Measurements from ENCODE around the gene LHX6. TPM values are rescaled to one million over a fixed set of nuclear protein-coding genes. Genes with fewer than 3 reads are reported as not detected.

Gene LHX6
- total and polyA plus RNA-seq, 2 of the 13 experiments (the other 11 are each of a cell fraction or from before 2014, with no cell fraction given), result 1.1 to 1.3 TPM

DNA sequence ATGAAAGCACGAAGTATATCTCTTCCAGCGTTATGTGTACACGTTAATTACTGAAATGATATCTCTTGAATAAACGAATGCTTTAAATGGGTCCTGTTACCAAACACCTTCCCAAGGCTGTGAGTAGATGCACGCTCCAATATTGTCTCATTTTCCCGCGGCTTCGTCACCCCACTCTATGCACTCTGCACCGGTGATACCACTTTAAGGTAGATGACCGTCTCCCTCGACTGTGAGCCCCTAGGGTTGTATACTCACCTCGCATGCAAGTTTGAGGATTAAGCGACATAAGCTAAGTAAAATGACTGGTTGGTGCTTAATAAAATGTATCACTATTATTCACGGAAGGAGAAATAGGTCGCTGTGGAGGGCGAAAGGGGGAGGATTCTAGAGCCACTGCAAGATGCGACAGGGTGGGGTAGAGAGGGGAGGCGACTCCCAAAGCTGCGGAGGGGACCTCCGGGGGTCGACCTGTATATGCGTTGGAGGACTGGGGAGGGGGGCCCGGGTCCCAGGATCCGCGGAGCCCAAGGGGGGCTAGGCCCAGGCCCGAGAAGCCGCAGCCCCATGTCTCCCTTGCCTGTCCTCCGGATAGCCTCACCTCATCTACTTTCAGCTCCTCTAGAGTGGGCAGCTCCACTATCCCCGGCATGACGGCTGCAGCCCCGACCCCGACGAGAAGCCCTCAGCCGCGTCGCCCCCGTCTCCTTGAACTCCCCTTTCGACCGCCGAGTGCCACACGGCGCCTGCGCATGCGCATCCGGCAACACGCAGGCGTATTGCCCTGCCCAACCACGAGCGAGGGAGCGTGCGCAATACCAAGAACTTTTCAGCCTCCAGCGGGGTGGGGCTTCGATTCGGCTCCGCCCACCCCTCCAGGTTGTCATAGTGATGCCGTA lies 69.5 kb downstream of the LHX6 start, which contains the start of the genes MORN5 and NDUFA8 (continued):
- TF ChIP-seq, protein P1, sequence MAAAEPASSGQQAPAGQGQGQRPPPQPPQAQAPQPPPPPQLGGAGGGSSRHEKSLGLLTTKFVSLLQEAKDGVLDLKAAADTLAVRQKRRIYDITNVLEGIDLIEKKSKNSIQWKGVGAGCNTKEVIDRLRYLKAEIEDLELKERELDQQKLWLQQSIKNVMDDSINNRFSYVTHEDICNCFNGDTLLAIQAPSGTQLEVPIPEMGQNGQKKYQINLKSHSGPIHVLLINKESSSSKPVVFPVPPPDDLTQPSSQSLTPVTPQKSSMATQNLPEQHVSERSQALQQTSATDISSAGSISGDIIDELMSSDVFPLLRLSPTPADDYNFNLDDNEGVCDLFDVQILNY (CRISPR knock-in tag; conservative IDR thresholded peaks at IDR 0.05), result no peak
- TF ChIP-seq JDP2 (CRISPR knock-in tag; IDR thresholded peaks at IDR 0.05; ENCODE audit: borderline replicate concordance) (no peak), ZNF225 (CRISPR knock-in tag; IDR thresholded peaks at IDR 0.05) (peak; percentile 69; the same call in 1 of the 2 replicates), YEATS4 (CRISPR knock-in tag; IDR thresholded peaks at IDR 0.05; ENCODE audit: borderline replicate concordance) (peak; percentile 69), ZZZ3 (CRISPR knock-in tag; IDR thresholded peaks at IDR 0.05; ENCODE audit: borderline replicate concordance) (0 out of 2 replicates have a peak, but pooled peaks have one; percentile 40), PHF20 (CRISPR knock-in tag; IDR thresholded peaks at IDR 0.05) (peak; percentile 72), HOMEZ (CRISPR knock-in tag; IDR thresholded peaks at IDR 0.05; ENCODE audit: low read depth) (peak; percentile 40; the same call in 1 of the 2 replicates), ZNF549 (CRISPR knock-in tag; IDR thresholded peaks at IDR 0.05) (no peak), FOXK1 (CRISPR knock-in tag; IDR thresholded peaks at IDR 0.05; ENCODE audit: borderline replicate concordance, low read depth) (0 out of 2 replicates have a peak, but pooled peaks have one; percentile 41), XRCC5 (optimal IDR thresholded peaks at IDR 0.05; ENCODE audit: low read length) (peak; percentile 39), E2F2 (CRISPR knock-in tag; IDR thresholded peaks at IDR 0.05; ENCODE audit: borderline replicate concordance) (peak; percentile 32; the same call in 1 of the 2 replicates)
- TF ChIP-seq, protein P2, sequence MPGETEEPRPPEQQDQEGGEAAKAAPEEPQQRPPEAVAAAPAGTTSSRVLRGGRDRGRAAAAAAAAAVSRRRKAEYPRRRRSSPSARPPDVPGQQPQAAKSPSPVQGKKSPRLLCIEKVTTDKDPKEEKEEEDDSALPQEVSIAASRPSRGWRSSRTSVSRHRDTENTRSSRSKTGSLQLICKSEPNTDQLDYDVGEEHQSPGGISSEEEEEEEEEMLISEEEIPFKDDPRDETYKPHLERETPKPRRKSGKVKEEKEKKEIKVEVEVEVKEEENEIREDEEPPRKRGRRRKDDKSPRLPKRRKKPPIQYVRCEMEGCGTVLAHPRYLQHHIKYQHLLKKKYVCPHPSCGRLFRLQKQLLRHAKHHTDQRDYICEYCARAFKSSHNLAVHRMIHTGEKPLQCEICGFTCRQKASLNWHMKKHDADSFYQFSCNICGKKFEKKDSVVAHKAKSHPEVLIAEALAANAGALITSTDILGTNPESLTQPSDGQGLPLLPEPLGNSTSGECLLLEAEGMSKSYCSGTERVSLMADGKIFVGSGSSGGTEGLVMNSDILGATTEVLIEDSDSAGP (CRISPR knock-in tag; IDR thresholded peaks at IDR 0.05; ENCODE audit: borderline replicate concordance), result peak; percentile 75
- TF ChIP-seq, protein P3, sequence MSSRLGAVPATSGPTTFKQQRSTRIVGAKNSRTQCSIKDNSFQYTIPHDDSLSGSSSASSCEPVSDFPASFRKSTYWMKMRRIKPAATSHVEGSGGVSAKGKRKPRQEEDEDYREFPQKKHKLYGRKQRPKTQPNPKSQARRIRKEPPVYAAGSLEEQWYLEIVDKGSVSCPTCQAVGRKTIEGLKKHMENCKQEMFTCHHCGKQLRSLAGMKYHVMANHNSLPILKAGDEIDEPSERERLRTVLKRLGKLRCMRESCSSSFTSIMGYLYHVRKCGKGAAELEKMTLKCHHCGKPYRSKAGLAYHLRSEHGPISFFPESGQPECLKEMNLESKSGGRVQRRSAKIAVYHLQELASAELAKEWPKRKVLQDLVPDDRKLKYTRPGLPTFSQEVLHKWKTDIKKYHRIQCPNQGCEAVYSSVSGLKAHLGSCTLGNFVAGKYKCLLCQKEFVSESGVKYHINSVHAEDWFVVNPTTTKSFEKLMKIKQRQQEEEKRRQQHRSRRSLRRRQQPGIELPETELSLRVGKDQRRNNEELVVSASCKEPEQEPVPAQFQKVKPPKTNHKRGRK (CRISPR knock-in tag; IDR thresholded peaks at IDR 0.05), result no peak
- TF ChIP-seq, protein P4, sequence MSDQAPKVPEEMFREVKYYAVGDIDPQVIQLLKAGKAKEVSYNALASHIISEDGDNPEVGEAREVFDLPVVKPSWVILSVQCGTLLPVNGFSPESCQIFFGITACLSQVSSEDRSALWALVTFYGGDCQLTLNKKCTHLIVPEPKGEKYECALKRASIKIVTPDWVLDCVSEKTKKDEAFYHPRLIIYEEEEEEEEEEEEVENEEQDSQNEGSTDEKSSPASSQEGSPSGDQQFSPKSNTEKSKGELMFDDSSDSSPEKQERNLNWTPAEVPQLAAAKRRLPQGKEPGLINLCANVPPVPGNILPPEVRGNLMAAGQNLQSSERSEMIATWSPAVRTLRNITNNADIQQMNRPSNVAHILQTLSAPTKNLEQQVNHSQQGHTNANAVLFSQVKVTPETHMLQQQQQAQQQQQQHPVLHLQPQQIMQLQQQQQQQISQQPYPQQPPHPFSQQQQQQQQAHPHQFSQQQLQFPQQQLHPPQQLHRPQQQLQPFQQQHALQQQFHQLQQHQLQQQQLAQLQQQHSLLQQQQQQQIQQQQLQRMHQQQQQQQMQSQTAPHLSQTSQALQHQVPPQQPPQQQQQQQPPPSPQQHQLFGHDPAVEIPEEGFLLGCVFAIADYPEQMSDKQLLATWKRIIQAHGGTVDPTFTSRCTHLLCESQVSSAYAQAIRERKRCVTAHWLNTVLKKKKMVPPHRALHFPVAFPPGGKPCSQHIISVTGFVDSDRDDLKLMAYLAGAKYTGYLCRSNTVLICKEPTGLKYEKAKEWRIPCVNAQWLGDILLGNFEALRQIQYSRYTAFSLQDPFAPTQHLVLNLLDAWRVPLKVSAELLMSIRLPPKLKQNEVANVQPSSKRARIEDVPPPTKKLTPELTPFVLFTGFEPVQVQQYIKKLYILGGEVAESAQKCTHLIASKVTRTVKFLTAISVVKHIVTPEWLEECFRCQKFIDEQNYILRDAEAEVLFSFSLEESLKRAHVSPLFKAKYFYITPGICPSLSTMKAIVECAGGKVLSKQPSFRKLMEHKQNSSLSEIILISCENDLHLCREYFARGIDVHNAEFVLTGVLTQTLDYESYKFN (CRISPR knock-in tag; conservative IDR thresholded peaks at IDR 0.05), result 0 out of 2 replicates have a peak, but pooled peaks have one; percentile 21

Data from HepG2 (cell line).